Thoracic aorta (tissue), 2 donors: ENCODE measurements around the gene TBC1D9B. TPM values are rescaled to one million over a fixed set of nuclear protein-coding genes. Genes with fewer than 3 reads are reported as not detected.

Experiments used
- ATAC-seq: fragments of 150-250 bp; one replicate; pipeline ENCODE4 v1.8.0; 2017; ENCODE audit warnings: low read depth; ENCODE audit not compliant: insufficient number of reproducible peaks, low FRiP score
- DNase-seq: peaks from one replicate; pipeline ENCODE4 v3.0.0-alpha.2; 2020; ENCODE audit warnings: low spot score
- H3K27ac ChIP-seq, 2 donors: fragments of 200-600 bp; sonication (generic); 1 replicate in 1 of 2; 2 replicates in 1 of 2; pipeline ENCODE4 v1.5.1; 2016; ENCODE audit warnings: mild to moderate bottlenecking in 2 of 2, moderate library complexity in 2 of 2
- H3K27me3 ChIP-seq: fragments of 200-600 bp; sonication (generic); replicated peaks from 2 replicates; pipeline ENCODE4 v1.6.0; 2016; ENCODE audit warnings: mild to moderate bottlenecking; ENCODE audit not compliant: insufficient read depth
- H3K36me3 ChIP-seq: fragments of 200-600 bp; sonication (generic); one replicate; pipeline ENCODE4 v1.5.1; 2016
- H3K4me1 ChIP-seq, 2 donors: fragments of 200-600 bp; sonication (generic); 1 replicate in 1 of 2; 2 replicates in 1 of 2; pipeline versions ENCODE4 v1.5.1 to v1.6.0; 2016; ENCODE audit warnings: low read depth in 2 of 2, mild to moderate bottlenecking in 1 of 2; ENCODE audit not compliant: control insufficient read depth in 1 of 2
- H3K4me3 ChIP-seq: fragments of 200-600 bp; sonication (generic); 2 replicates; pipeline ENCODE4 v1.5.1; 2016; ENCODE audit warnings: mild to moderate bottlenecking
- H3K9me3 ChIP-seq: fragments of 200-600 bp; sonication (generic); 2 replicates; pipeline ENCODE4 v1.5.1; 2016
- CTCF ChIP-seq: fragments of 200-600 bp; sonication (generic); IDR thresholded peaks from one replicate; pipeline ENCODE4 v1.5.1; 2019; ENCODE audit warnings: antibody characterized with exemption
- total RNA-seq, 2 donors: library from RNA; depleted of rRNA; stranded (reverse); fragments of >200 nt; gene quantifications; one replicate each; pipeline versions ENCODE4 v1.1.0 to v1.2.3, GENCODE V29; 2016

Gene TBC1D9B
- total RNA-seq, 2 donors from 2014 or later = 91.9 to 104 TPM

- no peaks in the 10 kb centered on the region for H3K9me3 ChIP-seq
- no peak overlapping the region for H3K27ac ChIP-seq
- H3K36me3 ChIP-seq = peaks cover 70% of the 10 kb centered on the region
- DNase-seq (no peak), ATAC-seq (no peak)
- H3K4me1 ChIP-seq = no peaks in the 10 kb centered on the region
- no peaks in the 10 kb centered on the region for H3K27me3 ChIP-seq
- no peak overlapping the region for H3K4me3 ChIP-seq
- no peak for TF ChIP-seq CTCF
Observed at GRCh38 chr5:179869641-179870402, 37.9 kb downstream of the TBC1D9B start.

- Histone ChIP-seq H3K9me3 (no peaks in the 10 kb centered on the region), H3K27me3 (no peaks in the 10 kb centered on the region), H3K4me3 (no peak overlapping the region), H3K36me3 (peaks cover 69% of the 10 kb centered on the region), H3K27ac (no peak overlapping the region), H3K4me1 (no peaks in the 10 kb centered on the region)
- no peak for DNase-seq
- TF ChIP-seq CTCF = no peak
- no peak for ATAC-seq
Observed at GRCh38 chr5:179869101-179869500, 38.6 kb downstream of the TBC1D9B start.

GRCh38 chr5:179868541-179868940 lies 39.2 kb downstream of the TBC1D9B start:
- no peak overlapping the region for H3K27ac ChIP-seq
- no peak for ATAC-seq
- no peak for DNase-seq
- no peaks in the 10 kb centered on the region for H3K4me1 ChIP-seq
- no peaks in the 10 kb centered on the region for H3K9me3 ChIP-seq
- no peak for TF ChIP-seq CTCF
- H3K4me3 ChIP-seq = no peak overlapping the region
- no peaks in the 10 kb centered on the region for H3K27me3 ChIP-seq
- H3K36me3 ChIP-seq = peaks cover 69% of the 10 kb centered on the region

GRCh38 chr5:179867476-179867875 lies 40.2 kb downstream of the TBC1D9B start:
- Histone ChIP-seq H3K4me3 (no peak overlapping the region), H3K27me3 (no peaks in the 10 kb centered on the region), H3K27ac (no peak overlapping the region), H3K9me3 (no peaks in the 10 kb centered on the region), H3K4me1 (no peaks in the 10 kb centered on the region), H3K36me3 (peaks cover 64% of the 10 kb centered on the region)
- TF ChIP-seq CTCF = no peak
- ATAC-seq (no peak), DNase-seq (no peak)

GRCh38 chr5:179867079-179867465 lies 40.6 kb downstream of the TBC1D9B start:
- DNase-seq = no peak
- peaks cover 60% of the 10 kb centered on the region for H3K36me3 ChIP-seq
- H3K4me3 ChIP-seq = no peak overlapping the region
- H3K9me3 ChIP-seq = no peaks in the 10 kb centered on the region
- H3K27ac ChIP-seq = no peak overlapping the region
- no peaks in the 10 kb centered on the region for H3K4me1 ChIP-seq
- H3K27me3 ChIP-seq = no peaks in the 10 kb centered on the region
- no peak for ATAC-seq
- TF ChIP-seq CTCF = no peak
